Limb (tissue), 2 donors: Measurements from ENCODE around the gene BICRA.
"Not testable (repeated sequence)": the region's sequence is repeated elsewhere in the genome, so short reads cannot be mapped to it uniquely, and the experiment has no call there.

Experiments used
- DNase-seq, 2 donors: peaks; one replicate each; pipeline ENCODE4 v3.0.0-alpha.2; 2016; ENCODE audit errors: extremely low spot score in 2 of 2

BICRA gene

DNA sequence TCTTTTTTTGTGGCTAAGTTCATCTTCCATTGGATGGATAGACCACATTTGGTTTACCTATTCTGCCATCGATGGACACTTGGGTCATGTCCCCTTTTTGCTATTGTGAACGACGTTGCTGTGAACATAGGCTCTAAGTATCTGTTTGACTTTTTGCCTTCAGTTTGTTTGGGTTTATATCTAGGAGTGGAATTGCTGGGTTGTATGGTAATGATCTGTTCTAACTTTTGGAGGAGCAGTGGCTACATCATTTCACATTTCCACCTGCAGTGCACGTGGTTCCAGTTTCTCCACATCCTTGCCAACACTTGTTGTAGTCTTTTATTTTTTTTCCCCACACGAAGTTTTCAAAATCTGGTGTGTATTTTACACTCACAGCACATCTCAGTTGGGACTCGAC is 21.7 kb downstream of the BICRA start:
- DNase-seq = no peak

- DNase-seq = no peak
Measured at GRCh38 chr19:47631681-47632446, 22.9 kb downstream of the BICRA start.

GRCh38 chr19:47633517-47633916 is 24.6 kb downstream of the BICRA start:
- DNase-seq = no peak

- DNase-seq = no peak
Measured at GRCh38 chr19:47633996-47634395, 25.1 kb downstream of the BICRA start.

- DNase-seq = not testable (repeated sequence)
Measured at GRCh38 chr19:47635152-47635754, 26.3 kb downstream of the BICRA start.

GRCh38 chr19:47637550-47637949 is 28.6 kb downstream of the BICRA start:
- DNase-seq = no peak

DNA sequence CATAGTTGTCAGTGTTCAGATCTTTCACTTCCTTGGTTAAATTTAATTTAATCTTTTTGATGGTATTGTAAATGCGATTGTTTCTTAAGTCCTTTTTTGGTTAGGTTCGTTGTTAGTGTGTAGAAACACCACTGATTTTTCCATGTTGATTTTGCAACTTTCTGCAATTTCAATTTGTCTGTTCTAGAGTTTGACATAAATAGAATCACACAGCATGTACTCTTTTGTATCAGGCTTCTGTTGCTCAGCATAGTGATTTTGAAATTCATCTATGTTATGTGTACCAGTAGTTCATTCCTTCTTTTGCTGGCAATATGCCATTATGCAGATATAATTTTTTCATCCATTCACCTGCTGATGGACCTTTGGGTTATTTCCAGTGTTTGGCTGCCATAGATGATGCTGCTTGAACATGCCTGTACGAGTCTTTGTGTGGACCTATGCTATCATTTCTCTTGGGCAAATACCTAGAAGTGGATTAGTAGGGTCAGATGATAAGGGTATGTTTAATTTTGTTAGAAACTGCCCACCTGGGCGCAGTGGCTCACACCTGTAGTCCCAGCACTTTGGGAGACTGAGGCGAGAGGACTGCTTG is 33.1 kb downstream of the BICRA start:
- no peak for DNase-seq

DNA sequence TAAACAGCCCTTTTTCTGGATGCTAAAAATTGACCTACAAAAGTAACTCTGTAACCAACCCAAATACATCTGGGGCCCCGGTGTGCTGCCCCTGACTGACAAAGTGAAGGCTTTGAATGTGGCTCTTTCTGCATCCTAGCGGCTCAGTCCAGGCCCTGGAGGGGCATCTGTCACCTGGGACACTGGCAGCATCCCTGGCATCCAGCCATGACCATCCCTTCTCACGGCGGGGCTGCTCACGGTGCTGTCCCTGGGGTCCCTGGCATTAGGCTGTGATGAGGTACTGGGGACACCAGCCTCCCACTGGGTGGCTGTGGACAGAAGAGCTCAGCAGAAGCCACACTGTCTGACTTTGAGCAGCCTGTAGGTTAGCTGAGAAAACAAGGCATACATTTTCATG is 34.3 kb downstream of the BICRA start:
- no peak for DNase-seq

- no peak for DNase-seq
Measured at GRCh38 chr19:47644199-47644598, 35.3 kb downstream of the BICRA start.

- DNase-seq = no peak
Measured at GRCh38 chr19:47644743-47645482, 36.0 kb downstream of the BICRA start.

GRCh38 chr19:47646924-47647323 is 38.0 kb downstream of the BICRA start:
- DNase-seq = no peak

GRCh38 chr19:47649588-47649987 is 40.7 kb downstream of the BICRA start:
- no peak for DNase-seq

DNA sequence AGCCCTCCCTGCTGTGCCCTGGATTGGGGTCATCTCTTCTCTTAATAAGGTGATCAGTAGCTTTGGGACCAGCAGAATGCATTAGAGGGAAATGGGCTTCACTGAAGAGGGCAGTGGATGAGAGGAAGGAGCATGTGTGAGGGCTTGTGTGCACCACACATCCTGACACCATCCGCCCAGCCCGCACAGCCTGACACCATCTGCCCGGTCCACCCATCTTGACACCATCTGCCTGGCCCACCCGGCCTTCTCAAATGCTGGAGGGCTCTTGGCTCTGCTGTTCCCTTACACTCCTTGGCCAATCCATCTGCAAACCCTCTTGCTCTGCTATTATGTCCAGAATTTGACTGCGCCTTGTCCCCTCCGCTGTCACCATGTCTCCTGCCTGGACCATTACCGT is 41.8 kb downstream of the BICRA start:
- DNase-seq = no peak

GRCh38 chr19:47651132-47651531 is 42.2 kb downstream of the BICRA start:
- no peak for DNase-seq

GRCh38 chr19:47651691-47652090 is 42.8 kb downstream of the BICRA start:
- DNase-seq = no peak

DNA sequence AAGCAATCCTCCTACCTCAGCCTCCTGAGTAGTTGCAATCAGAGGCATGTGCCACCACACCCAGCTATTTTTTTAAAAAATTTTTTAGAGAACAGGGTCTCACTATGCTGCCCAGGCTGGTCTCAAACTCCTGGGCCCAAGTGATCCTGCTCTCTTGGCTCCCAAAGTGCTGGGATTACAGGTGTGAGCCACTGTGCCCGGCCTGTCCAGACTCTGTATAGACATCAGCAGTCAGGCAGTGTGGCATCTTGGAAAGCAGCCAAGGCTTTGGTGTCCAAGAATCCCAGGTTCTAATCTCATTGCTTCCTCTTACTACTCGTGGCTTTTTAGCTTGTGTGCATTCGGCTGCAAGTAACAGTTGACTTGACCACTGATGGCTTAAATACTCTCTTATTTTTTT is 43.4 kb downstream of the BICRA start:
- DNase-seq = no peak

GRCh38 chr19:47653856-47654255 is 44.9 kb downstream of the BICRA start:
- no peak for DNase-seq

GRCh38 chr19:47657719-47658118 is 48.8 kb downstream of the BICRA start:
- no peak for DNase-seq

DNA sequence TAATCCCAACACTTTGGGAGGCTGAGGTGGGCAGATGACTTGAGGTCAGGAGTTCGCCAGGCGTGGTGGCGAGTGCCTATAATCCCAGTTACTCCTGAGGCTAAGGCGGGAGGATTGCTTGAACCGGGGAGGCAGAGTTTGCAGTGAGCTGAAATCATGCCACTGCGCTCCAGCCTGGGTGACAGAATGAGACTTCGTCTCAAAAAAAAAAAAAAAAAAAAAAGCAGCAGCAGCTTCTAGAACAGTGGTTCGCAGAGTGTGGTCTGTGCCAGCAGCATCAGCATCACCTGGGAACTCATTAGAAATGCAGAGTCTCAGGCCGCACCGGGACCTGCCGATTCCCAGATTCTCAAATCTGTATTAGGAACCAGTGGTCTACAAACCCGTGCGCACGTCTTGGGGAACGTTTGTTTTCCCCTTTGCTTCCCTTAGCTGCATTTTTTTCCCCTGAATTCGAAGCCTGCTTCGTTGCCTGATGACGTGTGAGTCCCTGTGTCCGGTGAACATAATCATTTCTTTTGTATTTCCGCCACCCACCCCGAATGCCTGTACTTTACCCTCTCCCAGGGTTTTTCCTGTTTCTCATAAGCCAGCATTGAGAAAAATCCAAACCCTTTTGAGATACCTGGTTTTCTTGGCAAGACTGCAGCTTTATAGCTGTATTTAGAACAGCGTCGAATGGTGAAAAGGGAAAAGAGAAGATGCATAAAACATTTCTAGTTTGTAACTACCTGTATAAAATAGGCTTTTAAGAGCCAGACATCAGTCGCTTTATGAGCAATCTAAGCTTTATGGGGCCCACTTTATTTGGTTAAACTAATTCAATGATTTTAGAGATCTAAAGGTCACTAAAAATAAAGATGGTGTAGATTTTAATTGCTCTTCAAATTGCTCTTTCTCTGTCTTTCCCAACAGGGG is 49.8 kb downstream of the BICRA start:
- no peak for DNase-seq

DNA sequence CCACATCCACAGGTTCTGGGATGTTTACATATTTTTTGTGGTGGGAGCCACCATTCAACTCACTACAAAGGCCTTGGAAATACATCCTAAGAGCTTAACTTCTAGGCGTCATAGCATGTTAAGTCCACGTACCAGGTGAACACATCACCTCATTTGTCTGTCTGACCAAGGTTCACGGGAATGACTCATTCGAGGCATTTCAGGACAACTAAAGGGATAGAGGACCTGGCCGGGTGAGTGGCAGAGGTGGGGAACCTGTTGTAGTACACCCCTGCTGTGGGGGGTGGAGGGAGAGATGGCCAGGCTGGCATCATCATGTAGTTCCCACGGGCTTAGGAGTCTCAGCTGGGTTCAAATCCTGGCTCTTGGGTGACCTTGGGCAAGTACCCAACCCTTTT is 51.5 kb downstream of the BICRA start:
- DNase-seq = no peak

DNA sequence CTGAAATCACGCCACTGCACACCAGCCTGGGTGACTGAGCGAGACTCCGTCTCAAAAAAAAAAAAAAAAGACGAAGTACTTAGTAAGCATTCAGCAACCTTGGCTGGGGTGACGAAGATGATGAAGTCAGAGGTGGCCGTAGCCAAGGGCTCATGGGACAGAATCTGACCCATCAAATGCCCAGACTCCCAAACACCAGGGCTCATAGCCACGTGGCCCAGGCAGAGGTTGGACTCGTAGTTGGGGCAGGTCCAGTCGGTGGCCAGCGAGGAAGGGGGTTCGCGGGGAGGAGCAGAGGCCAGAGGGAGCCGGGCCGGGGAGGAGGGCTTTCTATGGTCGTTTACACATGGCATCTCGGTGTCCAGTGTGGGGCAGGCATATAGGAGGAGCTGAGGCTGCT is 52.2 kb downstream of the BICRA start:
- DNase-seq = no peak
